ENCODE results near the gene KIF3A.

- TF ChIP-seq, protein P1, sequence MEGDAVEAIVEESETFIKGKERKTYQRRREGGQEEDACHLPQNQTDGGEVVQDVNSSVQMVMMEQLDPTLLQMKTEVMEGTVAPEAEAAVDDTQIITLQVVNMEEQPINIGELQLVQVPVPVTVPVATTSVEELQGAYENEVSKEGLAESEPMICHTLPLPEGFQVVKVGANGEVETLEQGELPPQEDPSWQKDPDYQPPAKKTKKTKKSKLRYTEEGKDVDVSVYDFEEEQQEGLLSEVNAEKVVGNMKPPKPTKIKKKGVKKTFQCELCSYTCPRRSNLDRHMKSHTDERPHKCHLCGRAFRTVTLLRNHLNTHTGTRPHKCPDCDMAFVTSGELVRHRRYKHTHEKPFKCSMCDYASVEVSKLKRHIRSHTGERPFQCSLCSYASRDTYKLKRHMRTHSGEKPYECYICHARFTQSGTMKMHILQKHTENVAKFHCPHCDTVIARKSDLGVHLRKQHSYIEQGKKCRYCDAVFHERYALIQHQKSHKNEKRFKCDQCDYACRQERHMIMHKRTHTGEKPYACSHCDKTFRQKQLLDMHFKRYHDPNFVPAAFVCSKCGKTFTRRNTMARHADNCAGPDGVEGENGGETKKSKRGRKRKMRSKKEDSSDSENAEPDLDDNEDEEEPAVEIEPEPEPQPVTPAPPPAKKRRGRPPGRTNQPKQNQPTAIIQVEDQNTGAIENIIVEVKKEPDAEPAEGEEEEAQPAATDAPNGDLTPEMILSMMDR (IDR thresholded peaks at IDR 0.05; ENCODE audit: low read length): no peak
- TF ChIP-seq EZH2 (IDR thresholded peaks at IDR 0.05; ENCODE audit: borderline replicate concordance, low read length): no peak
These were observed 19.2 kb upstream of the KIF3A start for GRCh38 chr5:132756542-132756941.
